HUDEP-2 (cell line): ENCODE measurements around the gene GLYR1.
A peak's percentile ranks its signal among the peaks of the same experiment; 100 is the strongest.

ENCODE experiments used
- DNase-seq, 76 experiments: peaks; one replicate each; lab custom pipeline; 2025; ENCODE audit not compliant: unreplicated experiment in 76 of 76; lab: John Stamatoyannopoulos, UW

GLYR1 gene

GRCh38 chr16:4813251-4814003 lies 33.7 kb downstream of the GLYR1 start:
- DNase-seq: no peak

DNA sequence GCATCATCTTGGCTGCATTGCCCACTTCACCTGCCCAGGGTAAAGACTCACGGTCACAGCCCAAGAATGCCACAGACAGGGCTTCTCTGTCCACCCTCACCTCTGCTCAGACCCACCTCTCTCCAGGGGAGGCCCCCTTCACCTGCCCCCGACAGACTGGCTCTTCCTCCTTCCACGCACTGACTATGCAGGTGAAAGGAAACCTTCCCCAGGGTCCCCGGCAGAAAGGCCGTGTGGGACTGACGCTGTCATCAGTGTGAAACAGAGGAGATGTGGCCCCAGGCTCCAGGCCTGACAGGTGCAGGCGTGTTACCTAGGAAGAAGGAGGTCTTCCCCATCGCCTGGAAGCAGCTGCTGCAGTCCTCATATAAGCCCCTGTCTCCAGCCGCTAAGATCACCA lies 35.3 kb downstream of the GLYR1 start:
- no peak for DNase-seq

DNA sequence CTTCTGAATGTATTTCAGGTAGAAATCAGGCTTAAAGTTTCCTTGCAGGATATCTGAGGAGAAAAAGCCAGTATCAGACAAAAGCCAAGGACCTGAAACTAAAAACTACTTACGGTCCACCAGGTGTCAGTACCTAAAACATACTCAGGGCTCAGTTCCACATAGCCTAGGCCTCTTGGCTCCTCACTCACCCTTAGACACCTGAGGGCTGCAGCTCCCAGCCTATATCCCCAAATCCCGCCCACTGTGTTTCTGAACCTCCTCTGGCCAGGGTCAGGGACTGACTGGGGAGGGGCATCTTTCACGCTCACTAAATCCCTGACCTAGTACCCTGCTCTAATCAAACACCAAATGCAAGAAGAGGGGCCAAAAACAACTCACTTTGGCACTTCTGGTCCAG lies 35.8 kb downstream of the GLYR1 start:
- DNase-seq: no peak

- no peak for DNase-seq
These were observed 40.8 kb downstream of the GLYR1 start for GRCh38 chr16:4806280-4806679.

DNA sequence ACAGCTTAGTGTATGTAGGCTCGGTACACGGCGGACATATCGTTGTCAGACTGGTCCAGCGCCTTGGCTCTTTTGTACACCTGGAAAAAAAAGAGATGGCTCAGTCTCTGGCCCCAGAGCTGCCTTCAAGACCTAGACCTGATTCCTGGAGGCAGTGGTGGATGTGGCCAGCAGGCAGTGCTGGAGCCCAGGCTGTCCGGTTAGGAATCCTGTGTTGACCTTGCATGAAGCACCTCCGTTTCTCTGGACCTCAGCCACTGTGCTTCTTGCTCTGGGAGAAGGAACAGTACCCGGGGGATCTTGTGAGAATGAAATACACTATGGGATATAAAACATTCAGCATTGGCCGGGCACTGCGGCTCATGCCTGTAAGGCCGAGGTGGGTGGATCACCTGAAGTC lies 41.9 kb downstream of the GLYR1 start:
- DNase-seq: no peak

- DNase-seq: peak in 1 of 76 experiments; percentile 15
These were observed 43.0 kb downstream of the GLYR1 start for GRCh38 chr16:4803898-4804762.

DNA sequence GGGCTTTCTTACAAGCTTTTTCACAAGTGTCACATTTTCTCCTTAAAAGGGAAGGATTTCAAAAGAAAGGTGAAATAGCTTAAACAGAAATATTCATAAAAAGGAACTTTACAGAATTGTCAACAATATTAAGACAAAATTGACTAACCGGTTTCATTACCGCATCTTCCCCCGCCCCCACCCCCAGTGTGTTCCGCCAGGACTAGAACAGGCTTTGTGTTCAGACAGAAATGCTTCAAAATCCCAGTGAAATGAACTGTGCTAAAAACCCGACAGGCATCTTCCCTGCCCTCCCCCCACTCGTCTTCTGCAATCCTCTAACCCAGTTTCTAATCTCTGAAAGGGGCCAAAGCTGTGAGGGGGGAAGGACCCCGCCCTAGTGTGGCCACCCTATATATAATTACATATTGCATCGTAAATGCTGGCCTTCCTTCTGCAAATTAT lies 43.7 kb downstream of the GLYR1 start:
- DNase-seq: peak in 2 of 76 experiments; percentile 11 to 18

- peak in 75 of 76 experiments; percentile 46 to 95 (median 85) for DNase-seq
These were observed 44.3 kb downstream of the GLYR1 start for GRCh38 chr16:4802659-4803287.

DNA sequence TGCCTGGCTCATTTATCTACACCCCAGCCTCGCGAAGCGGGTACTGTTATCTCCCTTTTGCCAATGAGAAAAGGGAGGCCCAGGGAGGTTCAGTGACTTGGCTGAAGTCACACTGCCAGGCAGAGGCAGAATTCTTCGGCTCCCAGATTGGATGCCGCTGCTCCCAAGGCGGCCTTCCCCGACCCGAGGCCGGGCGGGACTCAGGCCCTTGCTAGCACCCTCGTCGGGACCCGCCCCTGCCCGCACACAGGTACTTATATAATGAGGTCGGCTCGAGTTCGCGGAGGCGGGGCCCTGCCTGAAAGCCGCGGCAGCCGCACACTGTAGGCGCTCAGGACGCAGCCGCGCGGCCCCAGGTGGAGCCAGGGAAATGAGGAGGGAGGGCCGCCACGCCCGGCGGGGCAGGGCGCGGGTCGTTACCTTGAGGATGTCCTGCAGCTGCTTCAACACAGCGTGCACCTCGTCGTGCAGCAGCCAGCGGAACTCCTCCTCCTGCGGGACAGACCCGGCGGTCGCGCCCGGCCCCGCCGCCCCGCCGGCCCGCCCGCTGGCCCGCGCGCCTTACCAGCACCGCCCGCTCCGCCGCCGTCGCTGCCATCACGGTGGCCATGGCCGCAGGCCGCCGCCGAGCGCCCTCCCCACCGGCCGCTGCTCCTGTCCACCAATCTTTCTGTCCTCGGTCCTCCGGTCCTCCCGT lies 45.0 kb downstream of the GLYR1 start, which contains the start of gene ROGDI:
TSS of gene ROGDI (minus strand) at position 672 of the 697 bp plus-strand sequence. CDS start at position 610, 62 bp downstream.
- DNase-seq: peak in 72 of 76 experiments; percentile 37 to 86 (median 69)

DNA sequence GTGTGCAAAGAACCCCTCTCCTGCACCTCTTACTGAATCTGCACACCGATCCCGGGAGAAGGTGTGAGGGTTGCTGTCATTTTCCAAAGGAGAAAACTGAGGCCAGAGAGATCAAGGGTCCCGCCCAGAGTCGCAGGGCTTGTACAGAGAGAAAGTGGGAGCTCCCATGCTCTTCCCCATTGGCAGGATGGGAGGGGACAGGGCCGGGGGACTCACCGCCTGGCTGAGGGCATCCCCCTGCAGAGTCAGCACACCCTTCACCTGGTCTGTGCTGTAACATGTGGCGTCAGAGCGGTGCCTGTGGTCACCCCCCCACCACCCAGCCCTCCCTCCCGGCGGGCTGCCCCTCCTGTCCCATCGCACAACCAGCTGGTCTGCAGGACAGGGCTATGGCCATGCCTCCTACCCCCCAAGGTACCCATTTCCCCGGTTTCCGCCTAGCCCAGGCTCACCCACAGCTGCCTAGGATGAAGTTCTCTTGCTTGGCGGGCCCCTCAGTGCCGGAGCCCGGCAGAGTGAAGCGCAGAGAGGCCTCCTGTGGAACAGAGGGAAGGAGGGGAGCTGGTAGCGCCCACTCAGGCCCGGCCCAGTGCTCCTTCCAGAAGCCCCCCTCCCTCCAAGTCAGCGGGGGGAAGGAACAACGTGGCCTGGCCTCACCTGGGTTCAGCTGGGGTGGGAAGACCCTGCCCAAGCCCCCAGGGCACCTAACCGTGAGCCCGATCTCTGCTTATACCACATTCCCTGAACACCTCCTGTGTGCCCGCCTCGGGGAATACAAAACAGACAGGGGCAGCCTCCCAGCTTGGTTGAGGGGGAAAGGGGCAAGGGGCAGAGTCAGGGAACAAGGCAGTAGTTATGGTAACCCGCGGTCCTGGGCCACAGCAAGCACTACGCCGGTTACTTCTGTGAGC lies 45.8 kb downstream of the GLYR1 start:
- no peak for DNase-seq

DNA sequence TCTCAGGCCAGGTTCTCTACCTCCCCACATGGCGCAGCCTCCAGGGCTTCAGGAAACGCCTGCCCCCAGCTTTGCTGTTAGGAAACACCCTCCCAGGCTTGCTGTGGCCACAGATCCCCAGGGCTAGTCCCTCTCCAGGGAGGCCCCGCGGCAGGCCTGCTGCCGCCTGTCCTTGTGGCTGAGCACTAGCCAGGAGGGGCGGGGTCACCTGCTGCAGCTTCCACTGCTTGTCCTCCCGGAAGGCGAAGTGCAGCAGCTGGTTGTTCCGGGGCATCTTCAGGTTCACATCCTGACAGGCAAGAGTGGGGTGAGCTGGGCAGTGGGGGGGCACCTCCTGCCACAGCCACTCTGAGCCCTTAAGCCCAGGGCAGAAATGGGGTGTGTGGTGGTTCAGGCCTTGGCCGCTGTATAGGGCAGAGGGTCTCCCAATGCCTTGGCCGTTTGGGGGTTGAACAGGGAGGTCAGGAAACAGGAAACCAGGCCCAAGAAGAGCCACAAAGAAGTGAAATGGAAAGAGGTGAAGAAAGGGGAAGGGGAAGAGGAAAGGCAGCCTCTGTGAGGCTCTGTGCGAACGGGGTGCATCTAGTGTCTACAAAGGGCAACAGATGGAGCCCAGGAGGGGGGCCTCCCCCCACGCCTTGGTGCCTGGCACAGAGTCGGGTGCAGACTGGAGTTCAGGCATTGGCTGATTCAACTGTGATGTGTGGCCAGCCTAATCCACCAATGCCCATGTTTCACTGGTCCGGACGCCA lies 46.6 kb downstream of the GLYR1 start:
- peak in 45 of 76 experiments; percentile 2 to 66 (median 34) for DNase-seq

DNA sequence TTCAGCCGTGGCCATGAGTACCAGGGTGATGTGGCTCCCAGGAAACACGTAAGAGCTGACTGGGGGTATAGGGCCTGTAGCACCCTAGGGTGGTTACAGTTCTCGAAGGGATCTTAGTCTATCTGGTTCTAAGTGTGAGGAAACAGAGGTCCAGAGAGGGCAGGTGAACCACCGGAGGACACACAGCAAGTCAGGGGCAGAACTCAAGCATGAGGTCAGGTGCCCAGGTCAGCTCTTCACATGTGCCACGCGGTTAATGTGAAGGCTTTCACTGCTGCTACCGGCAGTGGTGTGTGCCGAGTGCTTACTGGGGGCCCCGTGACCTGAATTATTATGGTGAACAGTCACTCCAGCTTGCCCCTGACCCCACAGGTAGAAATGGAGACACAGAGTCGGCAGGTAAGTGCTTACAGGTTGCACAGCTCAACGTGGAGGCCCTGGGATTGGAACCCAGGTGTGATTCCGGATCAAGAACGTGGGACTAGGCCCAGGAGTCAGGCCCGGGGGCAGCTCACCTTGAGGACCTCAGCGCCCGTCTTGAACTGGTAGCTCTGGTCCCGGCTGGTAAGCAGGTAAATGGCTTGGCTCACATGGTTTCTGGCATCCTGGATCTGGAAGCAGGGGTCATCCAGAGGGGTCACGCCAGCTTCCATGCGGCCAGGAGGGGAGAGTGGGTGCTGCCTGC lies 47.8 kb downstream of the GLYR1 start:
- DNase-seq: no peak

- DNase-seq: no peak
These were observed 48.6 kb downstream of the GLYR1 start for GRCh38 chr16:4798456-4798855.

DNA sequence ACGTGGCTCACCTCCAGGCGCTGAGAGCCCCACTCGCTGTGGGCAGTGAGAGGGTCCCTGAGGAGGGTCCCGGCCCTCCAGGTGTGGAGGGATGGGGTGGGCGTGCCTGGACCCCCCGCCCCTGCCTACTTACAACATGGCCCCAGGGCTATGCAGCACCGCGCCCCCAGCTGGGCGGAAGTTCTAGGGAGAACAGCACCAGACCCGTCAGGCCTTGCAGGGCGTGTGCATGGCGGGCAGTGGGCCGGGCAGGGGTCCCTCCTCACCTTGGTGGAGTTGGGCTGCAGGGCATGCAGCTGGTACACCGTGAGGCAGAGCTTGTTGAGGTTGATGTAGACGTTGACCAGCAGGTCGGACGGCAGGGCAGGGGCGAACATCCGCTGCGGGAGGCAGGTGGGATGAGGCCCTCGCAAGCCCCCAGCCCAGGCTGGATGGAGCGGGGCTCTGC lies 49.3 kb downstream of the GLYR1 start:
- DNase-seq: no peak

DNA sequence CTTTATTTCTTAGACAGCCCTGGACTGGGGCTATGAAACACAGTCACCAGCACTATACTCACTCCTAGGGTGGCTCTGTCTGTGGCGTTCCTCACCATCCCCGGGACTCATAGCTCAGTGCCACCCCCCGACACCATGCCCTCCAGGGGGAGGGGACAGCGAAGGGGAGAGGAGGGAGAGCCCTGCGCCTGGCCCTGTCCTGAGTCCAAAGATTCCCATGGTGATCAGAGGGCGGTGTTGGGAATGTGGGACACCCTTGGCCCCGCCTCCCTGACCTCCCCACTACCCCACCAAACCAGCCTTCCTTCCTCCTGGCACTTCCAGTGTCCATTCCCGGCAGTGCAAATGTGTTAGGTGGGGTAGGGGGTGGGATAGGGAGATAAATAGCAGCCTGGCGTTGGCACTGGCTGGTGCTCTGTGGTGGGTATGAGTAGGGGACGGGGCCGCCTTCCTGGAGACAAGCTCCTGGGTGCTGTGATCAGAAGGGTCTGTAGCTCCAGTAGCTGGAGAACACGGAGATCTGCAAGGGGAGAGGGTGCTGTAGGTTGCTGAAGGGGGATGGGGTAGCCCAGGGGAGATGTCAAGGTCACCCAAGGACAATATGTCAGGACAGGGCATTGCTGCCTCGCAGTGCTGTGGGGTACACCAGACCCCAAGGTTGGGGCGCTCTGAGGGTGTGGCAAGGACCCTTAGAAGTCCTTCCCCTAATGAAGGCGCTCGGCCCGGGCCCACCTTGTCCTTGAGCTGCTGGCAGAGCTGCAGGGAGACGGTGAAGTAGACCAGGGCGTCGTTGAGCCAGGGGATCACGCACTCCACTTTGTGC lies 49.9 kb downstream of the GLYR1 start:
- no peak for DNase-seq

DNA sequence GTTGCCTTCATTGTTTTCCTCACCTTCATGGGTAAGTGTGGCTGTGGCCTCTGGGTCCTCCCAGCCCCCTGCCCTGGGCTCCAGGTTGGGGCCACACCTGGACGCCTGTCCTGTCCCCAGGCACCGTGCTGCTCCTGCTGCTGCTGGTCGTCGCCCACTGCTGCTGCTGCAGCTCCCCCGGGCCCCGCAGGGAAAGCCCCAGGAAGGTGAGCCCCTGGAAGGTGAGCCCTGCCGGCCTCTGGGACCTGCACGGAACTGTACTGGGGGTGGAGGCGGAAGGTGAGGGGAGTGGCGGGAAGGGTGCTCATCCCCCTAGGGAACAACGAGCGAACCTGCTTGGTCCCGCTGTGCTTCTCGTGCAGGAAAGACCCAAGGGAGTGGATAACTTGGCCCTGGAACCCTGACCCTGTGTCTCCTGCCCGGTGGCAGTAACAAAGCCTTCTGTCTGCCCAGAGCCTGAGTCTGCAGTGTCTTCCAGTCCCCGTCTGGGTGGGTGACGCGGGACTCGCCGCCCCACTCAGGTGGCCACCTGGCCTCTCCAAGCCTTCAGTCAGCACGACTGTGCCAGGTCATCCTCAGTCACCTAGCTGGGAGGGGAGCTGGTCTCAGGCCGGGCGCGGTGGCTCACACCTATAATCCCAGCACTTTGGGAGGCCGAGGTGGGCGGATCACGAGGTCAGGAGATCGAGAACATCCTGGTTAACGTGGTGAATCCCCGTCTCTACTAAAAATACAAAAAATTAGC lies 51.1 kb downstream of the GLYR1 start:
- no peak for DNase-seq
